ENCODE measurements around the gene MLIP.
"Not testable (repeated sequence)": the region's sequence is repeated elsewhere in the genome, so short reads cannot be mapped to it uniquely, and the experiment has no call there.

Gene MLIP

DNA sequence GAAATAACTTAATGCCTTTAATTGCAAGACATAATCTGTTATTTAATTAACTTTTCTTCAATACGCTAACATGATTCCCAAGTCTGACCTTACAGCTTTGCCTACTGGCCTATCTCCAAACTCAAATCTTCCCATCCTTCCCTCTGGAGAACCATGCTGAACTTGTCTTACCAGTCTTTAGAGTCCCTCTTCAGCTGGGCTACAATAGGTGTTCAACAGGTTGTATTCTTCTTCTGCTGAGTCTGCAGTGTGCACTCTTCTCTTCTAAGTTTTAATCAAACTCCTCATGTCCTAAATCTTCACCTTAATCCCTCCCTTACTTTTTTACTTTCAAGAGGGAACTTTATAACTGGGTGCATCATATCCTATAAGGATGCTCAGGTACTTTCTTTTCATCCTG, 121.5 kb downstream of the MLIP start:
- no peak for DNase-seq

DNA sequence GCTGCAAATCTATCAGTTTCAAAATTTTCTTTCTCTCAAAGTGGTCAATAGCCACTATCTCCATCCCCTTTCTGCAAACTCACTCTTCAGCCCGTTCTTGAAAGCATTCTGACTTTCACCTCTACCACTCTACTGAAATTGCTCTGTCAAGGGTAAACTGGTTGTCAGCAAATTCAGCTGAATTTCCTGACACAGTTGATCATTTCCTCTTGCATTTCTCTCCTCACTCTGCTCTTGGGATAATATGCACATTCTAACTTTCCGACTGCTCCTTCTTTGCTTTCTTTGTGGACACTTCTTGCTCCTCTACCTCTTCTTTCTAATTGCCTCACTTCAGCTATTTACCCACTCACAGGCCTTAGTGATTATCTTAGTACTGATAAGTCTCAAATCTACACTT, 123.3 kb downstream of the MLIP start:
- no peak for DNase-seq

DNA sequence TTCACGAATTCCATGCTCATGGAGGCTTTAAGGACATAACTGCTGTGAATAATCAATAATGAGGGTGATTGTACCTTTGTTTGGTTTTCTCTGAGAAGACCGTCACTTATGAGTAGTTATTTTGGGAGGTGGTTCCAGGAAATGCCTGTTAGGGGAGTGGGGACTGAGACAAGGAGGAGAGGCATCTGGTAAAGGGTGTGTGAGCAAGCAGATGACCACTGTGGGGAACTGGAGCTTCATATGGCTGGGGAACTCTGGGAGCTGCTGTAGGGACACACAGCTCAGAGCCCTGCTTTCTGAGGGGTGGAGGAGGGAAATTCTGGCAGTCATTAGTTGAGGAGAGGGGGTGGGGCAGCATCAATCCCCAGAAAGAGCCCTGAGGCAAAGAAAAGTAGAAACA, 125.7 kb downstream of the MLIP start:
- no peak for DNase-seq

DNA sequence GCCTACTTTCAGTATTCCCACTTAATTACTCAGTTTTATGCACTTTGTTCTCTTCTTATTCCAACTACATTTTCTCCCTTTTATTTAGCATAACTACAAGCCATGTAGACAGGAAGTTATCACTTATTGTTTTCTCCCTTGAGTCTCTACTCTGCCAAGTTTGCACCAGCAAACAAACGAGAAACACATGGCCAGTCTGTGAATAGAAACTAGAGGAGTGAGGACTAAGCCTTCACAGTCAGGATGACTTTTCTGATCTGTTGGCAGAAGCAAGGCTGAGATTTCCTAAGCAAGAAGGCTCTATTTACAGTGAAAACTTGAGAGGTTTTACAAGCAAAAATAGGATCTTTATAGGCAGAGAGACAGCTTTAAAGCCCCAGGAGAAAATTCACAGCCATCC, 127.2 kb downstream of the MLIP start:
- no peak for DNase-seq

DNA sequence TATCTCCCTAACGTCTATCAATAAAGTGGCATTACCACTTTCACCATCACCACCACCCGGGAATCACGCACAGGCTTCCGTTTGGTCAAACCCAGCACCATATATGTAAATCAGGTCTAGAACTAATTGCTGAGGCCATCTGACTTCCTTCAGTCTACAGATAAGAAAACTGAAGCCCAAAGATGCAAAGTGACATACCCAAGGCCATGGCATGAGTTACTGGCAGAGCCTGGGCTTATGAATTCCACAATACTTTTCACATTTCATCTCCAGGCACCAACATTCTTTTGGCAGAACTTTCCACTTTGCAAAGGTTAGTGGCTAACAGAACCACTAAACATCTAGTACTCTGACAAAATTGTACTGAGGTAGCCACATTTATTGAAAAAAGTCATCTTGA, 132.5 kb downstream of the MLIP start:
- DNase-seq = no peak

DNA sequence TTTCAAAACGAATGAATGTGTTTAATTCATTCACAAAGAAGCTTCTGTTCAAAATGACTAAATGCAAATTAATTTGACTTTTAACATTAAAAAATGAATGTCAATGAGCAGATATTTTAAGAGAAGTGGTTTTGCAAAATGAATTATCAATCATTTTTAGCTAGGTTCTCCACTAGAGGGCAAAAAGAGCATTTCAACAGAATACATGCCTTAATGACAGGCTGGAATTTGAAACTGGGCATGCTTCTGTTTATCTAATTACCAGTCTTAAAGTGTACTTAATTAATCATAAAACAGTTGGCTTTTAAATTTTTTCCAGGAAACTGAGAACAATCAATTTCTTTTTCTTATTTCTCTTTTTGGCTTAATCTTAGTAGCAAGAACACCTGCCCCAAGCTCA, 133.2 kb downstream of the MLIP start:
- peak; percentile 44 to 71 for DNase-seq

DNA sequence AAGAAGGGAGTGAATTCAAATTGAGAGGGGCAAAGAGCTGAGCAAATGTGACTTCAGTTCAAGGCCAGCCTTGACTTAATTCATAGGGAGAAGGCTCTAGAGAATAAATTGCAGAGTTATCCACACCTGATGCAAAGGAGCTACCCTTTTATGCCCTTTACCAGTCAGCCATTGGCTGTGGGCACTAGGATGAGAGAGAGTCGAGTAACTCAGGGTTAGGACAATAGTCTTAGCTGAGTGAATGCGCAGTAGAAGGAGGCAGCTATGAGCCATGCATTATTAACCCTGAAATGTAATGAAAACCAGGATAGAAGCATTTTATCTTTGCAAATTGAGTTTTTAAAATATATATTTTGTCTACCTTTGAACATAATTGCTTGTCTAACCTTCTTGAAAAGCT, 134.0 kb downstream of the MLIP start:
- no peak for DNase-seq

DNA sequence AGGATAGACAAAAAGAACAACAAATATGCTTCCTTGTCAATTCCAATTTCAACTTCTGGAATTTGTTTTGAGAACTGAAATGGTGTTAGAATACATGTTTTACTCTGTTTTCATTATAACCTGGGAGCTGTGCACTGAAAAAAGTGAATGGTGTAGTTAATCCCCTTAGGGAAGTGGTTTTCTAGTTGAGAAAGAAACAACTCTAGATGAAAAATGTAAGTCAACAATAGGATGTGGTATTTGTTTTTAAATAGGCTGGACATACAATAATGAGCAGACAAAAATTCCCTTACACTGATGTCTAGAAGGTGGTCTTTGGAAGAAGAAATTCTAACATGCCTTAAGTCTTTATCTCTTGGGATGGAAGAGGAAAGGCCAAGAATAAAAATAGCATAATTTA, 137.1 kb downstream of the MLIP start:
- no peak for DNase-seq

DNA sequence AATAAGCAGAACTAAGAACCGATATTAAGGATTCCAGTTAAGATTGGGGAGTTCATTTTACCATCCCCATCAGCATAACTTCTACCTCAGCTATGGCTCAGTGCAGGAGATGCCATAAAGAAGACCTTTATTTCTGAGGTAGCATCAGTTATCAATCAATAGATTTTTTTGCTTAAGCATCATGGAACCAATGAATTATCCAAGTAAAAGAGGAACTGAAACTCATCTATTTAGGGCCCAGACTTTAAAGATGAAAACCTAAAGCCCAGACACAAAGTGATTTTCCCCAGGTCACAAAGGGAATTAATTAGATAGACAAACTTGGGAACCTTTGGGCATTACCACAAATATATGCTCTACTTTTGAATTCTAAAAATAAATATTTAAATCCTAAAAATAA, 137.8 kb downstream of the MLIP start:
- DNase-seq = no peak

DNA sequence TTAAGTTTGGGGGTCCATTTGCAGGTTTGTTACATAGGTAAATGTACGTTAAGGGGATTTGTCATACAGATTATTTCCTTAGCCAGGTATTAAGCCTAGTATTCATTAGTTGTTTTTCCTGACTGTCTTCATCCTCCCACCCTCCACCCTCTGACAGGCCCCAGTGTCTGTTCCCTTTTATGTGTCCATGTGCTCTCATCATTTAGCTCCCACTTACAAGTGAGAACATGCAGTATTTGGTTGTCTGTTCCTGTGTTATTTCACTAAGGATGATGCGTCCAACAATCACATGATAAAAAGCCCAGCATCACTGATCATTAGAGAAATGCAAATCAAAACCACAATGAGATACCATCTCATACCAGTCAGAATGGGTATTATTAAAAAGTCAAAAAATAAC, 138.6 kb downstream of the MLIP start:
- not testable (repeated sequence) for DNase-seq

DNA sequence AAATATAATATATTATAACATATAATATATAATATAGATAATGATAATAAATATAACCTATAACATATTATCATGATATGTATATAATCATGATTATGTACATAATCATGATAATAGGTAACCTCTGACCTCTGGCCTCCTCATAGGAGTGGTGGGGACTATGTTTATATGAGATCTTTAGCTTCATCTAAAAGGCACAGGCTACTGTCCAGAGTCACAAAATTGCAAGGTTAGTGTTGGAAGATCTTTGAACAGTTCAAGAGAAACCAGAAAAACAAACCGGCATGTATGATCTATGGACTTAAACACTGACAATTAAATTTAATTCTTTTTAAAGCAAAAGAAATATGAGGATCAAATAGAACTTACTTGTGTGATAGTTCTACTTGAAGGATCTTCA, 141.3 kb downstream of the MLIP start:
- no peak for DNase-seq

DNA sequence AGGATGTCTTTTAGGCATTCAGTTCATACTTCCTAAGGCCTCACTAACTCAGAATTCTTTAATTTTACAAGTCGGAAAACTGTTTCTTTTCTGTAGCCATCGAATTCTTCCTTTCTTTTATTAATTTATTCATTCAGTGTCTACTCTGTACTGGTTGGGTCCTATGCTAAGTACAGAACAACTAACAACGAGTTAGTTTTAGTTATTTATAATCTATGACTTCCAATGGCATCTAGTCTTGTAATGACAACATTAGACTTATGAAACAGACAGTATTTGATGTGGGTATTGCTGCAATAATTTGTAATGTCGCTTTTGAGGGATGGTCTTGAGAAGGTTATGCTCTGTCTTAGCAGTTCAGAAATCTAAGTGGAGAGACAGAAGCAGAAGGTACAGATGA, 141.7 kb downstream of the MLIP start:
- no peak for DNase-seq

DNA sequence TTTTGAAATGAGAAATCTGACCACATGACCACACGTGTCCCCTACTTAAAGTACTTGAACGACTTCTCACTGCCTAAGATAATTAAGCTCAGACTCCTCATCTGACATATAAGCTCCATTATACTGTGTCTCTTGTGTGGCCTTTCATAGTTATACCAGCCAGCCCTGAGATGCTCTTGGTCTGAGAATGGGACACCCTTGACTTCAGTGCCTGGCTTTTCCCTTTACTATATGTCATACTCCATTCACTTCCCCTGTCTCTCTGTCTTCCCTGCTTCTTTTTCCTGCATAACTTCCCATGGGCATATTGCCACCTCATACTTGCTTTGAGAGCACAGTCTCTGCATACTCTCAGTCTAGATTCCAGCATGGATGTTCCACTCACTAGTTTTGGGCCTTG, 143.6 kb downstream of the MLIP start:
- DNase-seq = no peak

DNA sequence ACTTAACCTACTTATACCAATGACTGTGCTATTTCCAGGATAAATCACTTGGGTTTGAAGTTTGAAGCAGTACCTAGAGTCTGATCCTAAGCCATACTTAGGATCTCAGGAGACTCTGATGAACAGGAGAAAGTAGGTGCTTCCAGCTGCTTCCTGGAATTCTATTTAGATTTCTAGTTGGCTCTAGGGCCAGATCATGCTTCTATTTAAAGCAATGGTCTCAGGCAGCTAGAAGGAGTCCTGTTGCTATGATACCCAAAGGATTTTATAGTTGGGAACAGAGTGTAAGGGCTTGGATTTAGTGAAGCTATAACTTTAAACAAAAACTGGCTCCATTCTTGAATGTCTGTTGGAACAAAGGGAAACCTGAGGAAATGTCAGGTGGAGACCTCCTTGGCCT, 144.6 kb downstream of the MLIP start:
- no peak for DNase-seq

DNA sequence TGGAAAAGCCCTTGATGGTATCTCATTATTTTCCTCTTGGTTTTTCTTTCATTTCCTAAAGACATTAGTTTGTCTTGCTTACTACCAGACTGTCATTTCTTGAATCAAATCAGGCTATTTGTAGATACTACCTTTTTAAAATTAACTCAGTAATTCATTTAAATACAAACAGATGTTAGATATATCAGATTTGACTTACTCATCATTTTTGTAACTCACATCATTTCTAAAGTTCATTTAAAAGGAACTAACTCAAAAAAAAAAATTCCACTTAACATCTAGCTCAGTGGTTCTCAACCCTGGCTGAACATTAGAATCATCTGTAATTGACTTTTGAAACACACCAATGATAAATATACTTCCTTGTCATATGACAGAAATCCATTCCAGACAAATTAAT, 148.8 kb downstream of the MLIP start:
- no peak for DNase-seq

DNA sequence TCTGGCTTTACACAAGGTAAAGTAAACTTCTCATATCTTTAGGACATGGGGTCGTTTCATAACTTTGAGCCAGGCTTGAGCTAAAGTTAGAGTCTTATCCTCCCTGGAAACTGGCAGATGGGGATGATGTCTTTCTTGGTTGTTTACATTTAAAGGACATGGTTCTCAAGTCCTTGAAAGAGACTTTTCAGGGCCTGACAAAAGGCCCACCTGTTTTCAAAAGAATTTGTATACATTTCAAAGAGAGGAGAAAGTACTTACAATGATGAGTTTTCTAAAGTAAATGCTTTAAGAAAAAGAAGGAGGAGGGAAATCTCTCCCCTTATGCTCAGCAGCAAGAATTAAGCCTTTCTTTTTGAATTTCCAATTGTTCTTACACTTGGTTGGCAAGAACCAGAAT, 151.3 kb downstream of the MLIP start:
- no peak for DNase-seq

DNA sequence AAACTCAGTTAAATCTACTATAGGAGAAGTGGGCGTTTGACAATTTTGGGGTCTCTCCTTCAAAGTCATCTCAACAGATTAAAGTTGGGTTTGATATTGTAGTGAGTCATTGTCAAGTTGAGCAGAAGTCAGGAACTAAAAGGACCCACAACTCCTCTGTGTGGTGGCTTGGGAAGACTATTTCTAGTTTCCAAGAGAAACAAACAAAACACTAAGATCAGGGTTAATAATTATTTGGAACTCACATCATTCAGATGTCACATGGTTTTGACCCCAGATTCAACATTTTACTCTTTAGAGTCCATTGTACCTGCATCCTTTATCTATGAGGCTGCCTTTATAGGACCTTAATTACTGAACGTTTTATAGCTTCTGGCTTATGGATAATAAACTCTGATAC, 151.7 kb downstream of the MLIP start:
- DNase-seq = no peak

DNA sequence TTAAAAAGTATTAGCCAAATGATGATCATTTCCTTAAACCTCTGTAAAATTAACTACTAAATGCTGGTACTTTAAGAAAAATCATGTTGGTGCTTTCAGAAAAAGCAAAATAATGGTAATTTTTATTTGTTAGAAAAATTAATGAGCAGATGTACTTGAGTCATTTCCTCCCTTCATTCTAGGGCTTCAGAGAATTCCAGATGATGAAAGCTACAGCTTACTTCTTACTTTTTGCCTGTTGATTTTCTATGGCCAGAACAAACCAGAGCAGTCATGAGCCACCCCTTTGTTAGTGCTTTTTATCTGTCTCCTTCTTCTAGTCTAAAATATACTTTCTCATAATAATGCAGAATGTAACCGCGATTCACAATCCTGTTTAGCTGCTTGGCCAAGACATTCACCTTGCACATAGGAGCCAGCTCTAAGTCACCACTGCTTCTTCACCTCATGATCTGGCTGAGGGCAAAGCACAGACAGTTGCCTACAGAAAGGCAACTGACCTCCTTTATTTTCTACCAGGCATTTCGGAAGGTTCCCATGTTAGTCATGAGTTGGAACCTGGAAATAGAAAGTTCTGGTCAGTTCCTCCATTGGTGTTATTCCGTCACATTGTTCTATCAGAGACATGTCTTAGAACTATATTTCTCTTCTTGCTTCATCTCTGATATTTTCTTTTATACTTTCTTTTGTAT, 153.5 kb downstream of the MLIP start:
- no peak for DNase-seq

DNA sequence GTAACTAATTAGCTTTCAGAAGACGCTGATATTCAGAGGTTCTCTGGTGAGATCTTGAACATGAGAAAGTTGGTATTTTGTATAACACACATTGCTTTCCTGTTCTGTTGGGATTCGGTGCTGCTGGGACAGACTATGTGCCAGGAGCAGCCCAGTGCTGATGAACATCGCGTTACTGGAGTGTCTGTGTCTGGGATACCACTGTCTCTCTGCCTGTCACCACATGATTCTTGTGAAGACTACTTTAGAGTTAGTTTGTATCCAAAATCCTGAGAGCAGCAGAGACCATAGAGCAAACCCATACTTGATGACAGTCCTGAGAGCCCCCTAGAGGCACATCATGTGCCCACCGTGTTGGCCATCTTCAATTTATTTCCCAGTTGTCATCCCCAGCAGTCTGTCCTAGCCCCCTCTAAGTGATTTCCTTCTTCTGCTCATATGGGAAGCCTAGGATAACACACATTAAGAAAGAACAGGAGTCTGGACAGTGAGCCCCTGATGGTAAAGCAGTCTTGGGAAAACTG, 155.2 kb downstream of the MLIP start:
- DNase-seq = no peak

DNA sequence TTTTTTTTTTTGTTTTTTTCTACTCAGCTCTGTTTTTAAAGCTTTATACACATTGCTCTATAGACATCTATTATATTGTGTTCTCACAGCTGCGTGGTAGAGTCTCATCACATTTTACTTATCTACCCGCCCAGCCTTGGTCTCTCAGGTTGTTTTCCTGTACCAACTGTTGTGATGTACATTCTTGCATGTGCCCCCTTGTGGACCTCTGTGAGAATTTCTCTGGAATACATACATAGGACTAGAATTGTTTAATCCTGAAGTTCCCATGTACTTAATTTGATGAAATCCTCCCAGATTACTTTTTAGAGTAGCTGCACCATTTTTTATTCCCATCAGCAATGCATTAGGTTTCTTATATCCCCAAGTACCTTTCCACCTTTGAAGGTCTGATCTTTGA, 156.6 kb downstream of the MLIP start:
- peak; percentile 25 to 34 for DNase-seq

DNA sequence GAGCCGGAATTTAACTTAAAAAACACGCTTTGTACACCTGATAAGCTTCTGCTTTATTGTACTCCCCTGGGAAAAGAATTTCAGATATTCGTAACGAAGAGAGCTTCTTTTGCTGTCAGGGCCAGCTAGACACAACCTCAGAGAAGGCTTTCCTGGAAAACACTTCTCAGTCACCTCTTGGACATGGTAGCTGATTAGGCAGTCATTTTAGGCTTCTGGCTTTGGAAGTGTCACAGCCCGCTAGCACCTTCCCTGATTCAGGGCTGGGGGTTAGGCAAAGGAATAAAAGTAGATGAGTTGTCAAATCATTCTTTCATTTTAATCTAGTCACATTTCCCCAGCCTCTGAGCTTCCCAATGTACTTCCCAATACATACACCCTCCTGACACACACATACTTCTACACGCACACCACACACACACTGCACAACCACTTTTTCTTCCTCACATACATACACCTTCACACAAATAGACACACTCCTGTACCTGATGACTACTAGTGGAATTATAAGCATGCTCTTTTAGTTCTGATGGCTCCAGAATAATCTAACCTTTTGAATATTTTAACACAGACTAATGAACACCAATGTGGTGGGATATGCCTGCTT, 162.1 kb downstream of the MLIP start:
- no peak for DNase-seq

DNA sequence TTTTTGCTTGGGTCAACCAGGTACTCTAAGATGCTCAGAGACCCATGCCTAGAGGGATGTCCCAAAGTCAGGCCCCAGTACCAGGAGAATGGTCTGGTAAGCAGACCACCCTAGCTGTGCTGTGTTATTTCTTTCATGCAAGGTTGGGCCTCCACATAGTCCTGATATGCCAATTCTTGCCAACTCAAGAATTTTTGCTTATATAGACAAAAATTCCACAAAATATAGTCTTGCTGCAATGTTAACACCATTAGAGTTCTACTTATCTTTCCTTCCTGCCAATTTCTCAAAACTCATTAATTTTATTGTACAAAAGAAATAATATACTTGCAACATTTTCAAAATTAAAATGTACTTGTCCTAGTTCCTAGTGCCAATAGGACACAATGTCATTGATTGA, 163.1 kb downstream of the MLIP start:
- DNase-seq = no peak

DNA sequence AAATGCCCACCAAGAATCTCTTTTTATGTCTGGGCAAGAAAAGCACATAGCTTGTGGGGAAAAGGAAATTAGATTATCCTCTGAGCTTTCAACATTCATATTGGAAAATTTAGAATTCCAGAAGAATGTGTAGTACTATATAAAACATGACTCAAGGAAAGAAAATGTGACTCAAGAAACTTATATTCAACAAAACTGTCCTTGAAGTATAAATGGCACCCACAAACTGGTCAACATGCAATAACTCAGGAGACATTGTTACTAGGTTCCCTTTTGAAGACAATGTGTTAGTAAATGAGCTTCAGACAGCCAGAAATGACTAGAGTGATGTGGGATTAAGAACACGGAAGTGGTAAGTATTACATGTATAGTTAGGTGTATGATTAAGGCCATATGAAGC, 170.9 kb downstream of the MLIP start:
- no peak for DNase-seq

DNA sequence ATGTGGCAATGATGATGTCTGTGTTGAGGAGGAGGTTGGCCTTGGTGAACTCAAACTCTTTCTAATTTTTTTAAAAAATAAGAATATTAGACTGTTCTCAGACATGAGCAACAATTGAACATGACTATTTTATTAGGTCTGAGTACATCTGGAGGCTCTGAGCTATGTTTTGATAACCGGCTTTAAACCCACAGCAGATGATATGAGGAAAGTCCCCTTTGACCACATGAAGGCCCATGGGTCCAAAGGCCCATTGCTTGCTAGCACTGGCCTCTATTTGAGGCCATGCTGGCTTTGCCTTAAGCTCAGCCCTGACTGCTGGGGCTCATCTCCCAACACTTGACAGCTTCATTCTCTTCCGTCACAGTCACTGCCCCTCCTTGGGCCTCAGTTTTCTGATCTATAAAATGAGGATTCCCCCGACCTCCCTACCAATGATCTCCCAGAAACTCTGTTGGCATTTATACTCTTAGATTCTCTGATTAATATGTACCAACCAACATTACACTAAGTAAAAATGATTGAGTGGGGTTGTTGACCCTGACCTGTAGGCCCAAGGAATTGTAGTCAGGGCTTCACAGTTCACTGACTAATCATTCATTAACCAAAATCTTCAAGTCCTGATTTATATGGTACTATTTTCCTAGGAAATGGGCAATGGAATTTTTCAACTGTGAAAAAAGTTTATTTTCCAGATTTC, 173.1 kb downstream of the MLIP start:
- DNase-seq = no peak
